DND-41 (cell line): Measurements from ENCODE around the gene DOCK9.

Source experiments
- ATAC-seq: fragments of 200-7000 bp; cut with Tn5 transposase; 3 replicates; pipeline ENCODE4 v1.9.1; 2021; ENCODE audit warnings: low read depth; ENCODE audit not compliant: insufficient read depth
- DNase-seq: peaks from one replicate; pipeline ENCODE4 v3.0.0-alpha.2; 2020
- H2AFZ ChIP-seq: 2 replicates; pipeline ENCODE4 v1.6.0; 2012; ENCODE audit warnings: low read depth, low read length
- H3K27ac ChIP-seq: 2 replicates; pipeline ENCODE4 v1.5.1; 2012; ENCODE audit warnings: low read length, inconsistent platforms
- H3K27me3 ChIP-seq: fragments of 200-600 bp; sonication (generic); 2 replicates; pipeline ENCODE4 v1.6.0; 2012; ENCODE audit warnings: low read length, mild to moderate bottlenecking, inconsistent platforms; ENCODE audit not compliant: insufficient read depth, poor library complexity
- H3K36me3 ChIP-seq: 2 replicates; pipeline ENCODE4 v1.5.1; 2012; ENCODE audit warnings: low read length, inconsistent platforms; ENCODE audit not compliant: insufficient read depth
- H3K4me1 ChIP-seq: 2 replicates; pipeline ENCODE4 v1.5.1; 2012; ENCODE audit warnings: mild to moderate bottlenecking, low read length; ENCODE audit not compliant: insufficient read depth
- H3K4me2 ChIP-seq: 2 replicates; pipeline ENCODE4 v1.6.0; 2012; ENCODE audit warnings: mild to moderate bottlenecking, moderate library complexity, low read length, inconsistent platforms; ENCODE audit not compliant: insufficient read depth
- H3K4me3 ChIP-seq, 2 experiments: fragments of 200-600 bp in 1 of 2; shearing (Covaris generic) in 1 of 2; 2 replicates each; pipeline ENCODE4 v1.5.1; 2012 to 2016; ENCODE audit warnings: inconsistent platforms in 2 of 2, low read length in 2 of 2, mild to moderate bottlenecking in 2 of 2, low read depth in 1 of 2, moderate library complexity in 1 of 2
- H3K79me2 ChIP-seq: 2 replicates; pipeline ENCODE4 v1.6.0; 2012; ENCODE audit warnings: low read length, inconsistent platforms; ENCODE audit not compliant: insufficient read depth
- H3K9ac ChIP-seq: 2 replicates; pipeline ENCODE4 v1.6.0; 2012; ENCODE audit warnings: low read depth, mild to moderate bottlenecking, inconsistent platforms, low read length, moderate library complexity
- H3K9me3 ChIP-seq: 2 replicates; pipeline ENCODE4 v1.5.1; 2012; ENCODE audit warnings: low read length, moderate library complexity, mild to moderate bottlenecking, inconsistent platforms; ENCODE audit not compliant: insufficient read depth, severe bottlenecking
- H4K20me1 ChIP-seq: 2 replicates; pipeline ENCODE4 v1.6.0; 2012; ENCODE audit warnings: low read length; ENCODE audit not compliant: insufficient read depth
- EZH2 ChIP-seq: IDR thresholded peaks from 3 replicates; pipeline ENCODE4 v1.6.1; 2012; ENCODE audit warnings: borderline replicate concordance, low read depth, mild to moderate bottlenecking, moderate library complexity, low read length, inconsistent platforms; ENCODE audit not compliant: severe bottlenecking
- TF ChIP-seq, protein P1 (sequence below): IDR thresholded peaks from 2 replicates; pipeline ENCODE4 v1.5.1; 2012; ENCODE audit warnings: borderline replicate concordance, low read length, moderate library complexity, mild to moderate bottlenecking; ENCODE audit not compliant: poor library complexity, severe bottlenecking; ENCODE audit errors: extremely low read depth

DOCK9 gene

DNA sequence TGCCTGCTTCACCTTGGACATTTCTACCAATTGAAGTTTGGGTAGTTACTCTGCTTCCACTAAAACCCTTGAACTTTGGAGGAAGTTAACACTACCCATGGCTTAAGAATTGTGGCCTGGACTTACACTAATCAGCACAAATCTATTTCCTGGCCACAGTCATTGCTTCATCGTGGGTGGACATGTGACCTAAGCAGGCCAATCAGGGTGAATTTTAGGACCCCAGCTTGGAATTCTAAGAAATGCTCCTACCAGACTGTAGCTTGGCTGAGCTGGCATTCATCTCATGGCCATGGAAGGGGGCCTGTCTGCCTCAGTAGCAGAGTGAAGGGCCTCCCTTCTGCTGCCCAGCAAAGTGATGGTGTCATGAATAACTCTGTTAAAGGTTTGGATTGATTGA, 167.1 kb downstream of the DOCK9 start:
- Histone ChIP-seq H3K9ac (no peak overlapping the region), H3K27ac (no peak overlapping the region), H3K9me3 (no peaks in the 10 kb centered on the region), H3K36me3 (peaks cover 14% of the 10 kb centered on the region; the same call in 1 of the 2 replicates), H3K4me1 (no peaks in the 10 kb centered on the region), H3K79me2 (no peaks in the 10 kb centered on the region), H4K20me1 (no peaks in the 10 kb centered on the region), H3K4me2 (no peak overlapping the region), H3K27me3 (no peaks in the 10 kb centered on the region), H3K4me3 (no peak overlapping the region), H2AFZ (no peak overlapping the region)
- ATAC-seq (no peak), DNase-seq (no peak)
- TF ChIP-seq, protein P1, sequence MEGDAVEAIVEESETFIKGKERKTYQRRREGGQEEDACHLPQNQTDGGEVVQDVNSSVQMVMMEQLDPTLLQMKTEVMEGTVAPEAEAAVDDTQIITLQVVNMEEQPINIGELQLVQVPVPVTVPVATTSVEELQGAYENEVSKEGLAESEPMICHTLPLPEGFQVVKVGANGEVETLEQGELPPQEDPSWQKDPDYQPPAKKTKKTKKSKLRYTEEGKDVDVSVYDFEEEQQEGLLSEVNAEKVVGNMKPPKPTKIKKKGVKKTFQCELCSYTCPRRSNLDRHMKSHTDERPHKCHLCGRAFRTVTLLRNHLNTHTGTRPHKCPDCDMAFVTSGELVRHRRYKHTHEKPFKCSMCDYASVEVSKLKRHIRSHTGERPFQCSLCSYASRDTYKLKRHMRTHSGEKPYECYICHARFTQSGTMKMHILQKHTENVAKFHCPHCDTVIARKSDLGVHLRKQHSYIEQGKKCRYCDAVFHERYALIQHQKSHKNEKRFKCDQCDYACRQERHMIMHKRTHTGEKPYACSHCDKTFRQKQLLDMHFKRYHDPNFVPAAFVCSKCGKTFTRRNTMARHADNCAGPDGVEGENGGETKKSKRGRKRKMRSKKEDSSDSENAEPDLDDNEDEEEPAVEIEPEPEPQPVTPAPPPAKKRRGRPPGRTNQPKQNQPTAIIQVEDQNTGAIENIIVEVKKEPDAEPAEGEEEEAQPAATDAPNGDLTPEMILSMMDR, result no peak
- TF ChIP-seq EZH2, result no peak

DNA sequence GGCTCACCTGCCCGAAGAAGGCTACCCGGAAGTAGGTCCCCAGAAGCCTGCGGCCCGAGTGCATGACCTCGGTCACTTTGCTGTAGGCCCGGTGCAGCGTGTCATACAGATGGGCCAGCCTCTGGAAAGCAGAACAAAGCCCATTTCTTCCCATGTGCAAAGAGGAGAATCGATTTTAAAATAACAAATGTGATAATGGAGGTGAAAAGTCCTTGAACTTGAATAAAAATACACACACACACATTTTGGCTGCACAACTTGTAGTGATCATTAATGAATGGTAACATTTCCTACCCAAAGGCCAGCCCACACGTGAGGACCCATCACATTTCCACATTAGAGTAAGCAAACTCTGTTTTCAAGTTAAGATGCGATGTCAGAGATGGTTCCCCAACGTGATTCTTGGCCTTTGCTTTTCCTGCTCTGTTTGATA, 168.5 kb downstream of the DOCK9 start:
- no peaks in the 10 kb centered on the region for H3K9me3 ChIP-seq
- H4K20me1 ChIP-seq, result no peaks in the 10 kb centered on the region
- no peak overlapping the region for H3K9ac ChIP-seq
- H3K36me3 ChIP-seq, result peaks cover 23% of the 10 kb centered on the region
- H3K4me1 ChIP-seq, result no peaks in the 10 kb centered on the region
- H3K4me3 ChIP-seq, result no peak overlapping the region
- H3K27me3 ChIP-seq, result no peaks in the 10 kb centered on the region
- H3K79me2 ChIP-seq, result no peaks in the 10 kb centered on the region
- no peak overlapping the region for H3K4me2 ChIP-seq
- no peak for TF ChIP-seq EZH2
- TF ChIP-seq, protein P1, result no peak
- no peak for ATAC-seq
- H2AFZ ChIP-seq, result no peak overlapping the region
- DNase-seq, result no peak
- H3K27ac ChIP-seq, result no peak overlapping the region

DNA sequence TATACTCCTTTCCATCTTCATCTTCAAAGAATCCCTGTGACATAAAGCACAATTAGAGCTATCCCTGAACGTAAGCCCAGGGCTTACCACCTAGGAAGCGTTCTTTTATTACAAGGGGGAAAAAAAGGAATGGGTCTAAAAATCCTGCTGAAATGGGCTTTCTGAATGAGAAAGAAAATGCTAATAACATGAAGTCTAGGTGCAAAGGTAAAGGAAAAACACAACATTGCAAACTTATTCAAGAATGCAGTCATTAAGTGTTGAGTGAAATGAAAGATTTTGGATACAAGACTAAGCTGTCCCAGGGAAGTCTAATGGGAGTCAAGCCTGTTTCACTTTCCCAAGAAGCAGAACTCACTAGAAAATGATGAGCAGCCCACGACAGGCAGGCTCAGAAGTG, 170.1 kb downstream of the DOCK9 start:
- no peak for TF ChIP-seq EZH2
- TF ChIP-seq, protein P1, result no peak
- ATAC-seq (no peak), DNase-seq (no peak)
- Histone ChIP-seq H3K36me3 (peaks cover 31% of the 10 kb centered on the region), H3K9me3 (no peaks in the 10 kb centered on the region), H3K4me1 (no peaks in the 10 kb centered on the region), H4K20me1 (no peaks in the 10 kb centered on the region), H3K27me3 (no peaks in the 10 kb centered on the region), H3K4me2 (no peak overlapping the region), H3K79me2 (no peaks in the 10 kb centered on the region), H3K9ac (no peak overlapping the region), H3K4me3 (no peak overlapping the region), H2AFZ (no peak overlapping the region), H3K27ac (no peak overlapping the region)
